ENCODE results near the gene PUSL1. TPM values are rescaled to one million over a fixed set of nuclear protein-coding genes. Genes with fewer than 3 reads are reported as not detected.

PUSL1 gene
- 19.4 and 29.3 TPM in 2 replicates for total RNA-seq

DNA sequence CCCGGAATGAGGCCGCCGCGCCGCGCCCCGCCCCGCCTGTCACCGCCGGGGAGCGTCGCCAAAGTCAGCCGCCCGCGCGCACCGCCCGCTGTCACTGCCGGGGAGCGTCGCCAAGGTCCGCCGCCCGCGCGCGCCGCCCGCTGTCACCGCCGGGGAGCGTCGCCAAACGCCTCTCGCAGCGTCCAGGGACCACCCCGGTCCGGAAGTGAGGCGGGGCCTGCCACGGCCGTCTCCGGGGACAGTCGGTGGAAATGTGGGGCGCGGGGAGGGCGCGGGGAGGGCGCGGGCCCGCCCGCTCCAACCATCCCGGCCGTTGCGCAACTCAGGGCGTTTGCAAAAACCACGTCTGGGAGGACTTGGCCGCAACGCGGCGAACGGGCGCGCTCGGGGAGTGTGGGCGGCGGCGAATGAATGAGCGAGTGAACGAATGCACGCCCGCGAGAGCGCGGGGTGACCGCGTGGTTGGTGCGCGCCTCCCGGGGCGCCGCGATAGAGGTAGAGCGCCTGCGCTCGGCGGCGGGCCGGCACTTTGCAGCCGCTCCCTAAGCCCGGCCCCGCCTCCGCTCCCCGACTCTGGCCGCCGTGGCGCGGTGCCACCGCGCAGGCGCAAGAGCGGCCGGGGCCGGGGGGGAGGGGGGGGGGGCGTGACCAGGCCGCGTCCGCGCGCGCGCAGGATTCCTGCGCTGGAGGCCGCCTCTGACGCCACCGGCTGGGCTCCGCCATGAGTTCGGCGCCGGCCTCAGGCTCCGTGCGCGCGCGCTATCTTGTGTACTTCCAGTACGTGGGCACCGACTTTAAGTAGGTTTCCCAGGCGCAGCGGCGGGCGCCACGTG lies at the start of gene PUSL1, which contains the start of gene ACAP3:
PUSL1 (plus strand) TSS at position 675 of the 833 bp plus-strand sequence; CDS start at position 722, 47 bp downstream.
ACAP3 (minus strand) TSS at position 8 of the 833 bp plus-strand sequence. CDS start 115 bp downstream, outside the sequence.
- H3K4me3 ChIP-seq (ENCODE audit: insufficient read depth, low read length), result peak within 1 kb of the TSS; percentile 86
- H3K79me2 ChIP-seq (ENCODE audit: insufficient read depth, low read length), result peaks cover 58% of the 10 kb centered on the region
- H3K27ac ChIP-seq (ENCODE audit: low read depth, low read length), result peak within 1 kb of the TSS; percentile 77
- DNase-seq (ENCODE audit: insufficient read length, low spot score, missing footprints), result peak; percentile 100
- peak within 1 kb of the TSS; percentile 89 for H3K4me2 ChIP-seq (ENCODE audit: insufficient read depth, low read length)
- H3K9me3 ChIP-seq (ENCODE audit: low read depth, low read length), result no peaks in the 10 kb centered on the region
- TF ChIP-seq, protein P1, sequence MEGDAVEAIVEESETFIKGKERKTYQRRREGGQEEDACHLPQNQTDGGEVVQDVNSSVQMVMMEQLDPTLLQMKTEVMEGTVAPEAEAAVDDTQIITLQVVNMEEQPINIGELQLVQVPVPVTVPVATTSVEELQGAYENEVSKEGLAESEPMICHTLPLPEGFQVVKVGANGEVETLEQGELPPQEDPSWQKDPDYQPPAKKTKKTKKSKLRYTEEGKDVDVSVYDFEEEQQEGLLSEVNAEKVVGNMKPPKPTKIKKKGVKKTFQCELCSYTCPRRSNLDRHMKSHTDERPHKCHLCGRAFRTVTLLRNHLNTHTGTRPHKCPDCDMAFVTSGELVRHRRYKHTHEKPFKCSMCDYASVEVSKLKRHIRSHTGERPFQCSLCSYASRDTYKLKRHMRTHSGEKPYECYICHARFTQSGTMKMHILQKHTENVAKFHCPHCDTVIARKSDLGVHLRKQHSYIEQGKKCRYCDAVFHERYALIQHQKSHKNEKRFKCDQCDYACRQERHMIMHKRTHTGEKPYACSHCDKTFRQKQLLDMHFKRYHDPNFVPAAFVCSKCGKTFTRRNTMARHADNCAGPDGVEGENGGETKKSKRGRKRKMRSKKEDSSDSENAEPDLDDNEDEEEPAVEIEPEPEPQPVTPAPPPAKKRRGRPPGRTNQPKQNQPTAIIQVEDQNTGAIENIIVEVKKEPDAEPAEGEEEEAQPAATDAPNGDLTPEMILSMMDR (IDR thresholded peaks at IDR 0.05; ENCODE audit: extremely low read depth, low read depth, low read length), result no peak
- H3K4me1 ChIP-seq (ENCODE audit: insufficient read depth, low read length), result peaks cover 34% of the 10 kb centered on the region
- no peaks in the 10 kb centered on the region for H3K27me3 ChIP-seq (ENCODE audit: insufficient read depth, low read length)
- peak within 1 kb of the TSS; percentile 51 for H2AFZ ChIP-seq (ENCODE audit: low read length)
- peaks cover 25% of the 10 kb centered on the region for H3K36me3 ChIP-seq (ENCODE audit: insufficient read depth, low read length)
- H4K20me1 ChIP-seq (ENCODE audit: insufficient read depth, low read length), result peaks cover 46% of the 10 kb centered on the region

- no peak for DNase-seq (ENCODE audit: insufficient read length, low spot score, missing footprints)
Measured at GRCh38 chr1:1259119-1259488, 49.3 kb upstream of the PUSL1 start.

DNA sequence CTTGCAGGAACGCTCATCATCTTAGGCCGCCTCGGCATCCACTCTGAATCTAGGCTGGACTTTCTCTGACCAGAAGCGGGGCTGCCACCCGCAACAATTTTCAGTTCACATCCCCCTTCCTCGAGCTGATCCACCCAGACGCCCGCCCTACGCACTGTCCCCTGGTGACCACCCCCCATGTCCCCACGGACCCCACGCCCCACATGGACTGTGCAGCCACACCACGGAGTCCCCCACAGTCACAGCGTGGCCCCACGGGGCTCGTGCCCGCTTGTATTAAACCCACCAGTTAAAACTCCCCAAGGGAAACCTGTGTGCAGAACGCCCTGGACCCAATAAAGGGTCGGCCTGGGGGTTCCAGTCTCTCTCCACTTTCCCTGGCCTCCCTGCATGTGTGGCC lies 48.9 kb upstream of the PUSL1 start:
- no peak for DNase-seq (ENCODE audit: insufficient read length, low spot score, missing footprints)
- Histone ChIP-seq H4K20me1 (ENCODE audit: insufficient read depth, low read length) (peaks cover 42% of the 10 kb centered on the region), H3K4me3 (ENCODE audit: insufficient read depth, low read length) (no peak overlapping the region), H3K27me3 (ENCODE audit: insufficient read depth, low read length) (no peaks in the 10 kb centered on the region), H3K36me3 (ENCODE audit: insufficient read depth, low read length) (peaks cover 75% of the 10 kb centered on the region), H3K27ac (ENCODE audit: low read depth, low read length) (no peak overlapping the region), H3K4me1 (ENCODE audit: insufficient read depth, low read length) (peaks cover 8% of the 10 kb centered on the region), H3K9me3 (ENCODE audit: low read depth, low read length) (no peaks in the 10 kb centered on the region), H3K4me2 (ENCODE audit: insufficient read depth, low read length) (no peak overlapping the region), H3K79me2 (ENCODE audit: insufficient read depth, low read length) (peaks cover 67% of the 10 kb centered on the region), H2AFZ (ENCODE audit: low read length) (no peak overlapping the region)
- TF ChIP-seq, protein P1 (IDR thresholded peaks at IDR 0.05; ENCODE audit: extremely low read depth, low read depth, low read length), result no peak

More at GRCh38 chr1:1259119-1259488, 49.3 kb upstream of the PUSL1 start:
- Histone ChIP-seq H3K4me1 (ENCODE audit: insufficient read depth, low read length) (peaks cover 4% of the 10 kb centered on the region), H3K27me3 (ENCODE audit: insufficient read depth, low read length) (no peaks in the 10 kb centered on the region), H3K79me2 (ENCODE audit: insufficient read depth, low read length) (peaks cover 64% of the 10 kb centered on the region), H2AFZ (ENCODE audit: low read length) (no peak overlapping the region), H4K20me1 (ENCODE audit: insufficient read depth, low read length) (peaks cover 40% of the 10 kb centered on the region), H3K27ac (ENCODE audit: low read depth, low read length) (no peak overlapping the region), H3K4me2 (ENCODE audit: insufficient read depth, low read length) (no peak overlapping the region), H3K9me3 (ENCODE audit: low read depth, low read length) (no peaks in the 10 kb centered on the region), H3K36me3 (ENCODE audit: insufficient read depth, low read length) (peaks cover 77% of the 10 kb centered on the region), H3K4me3 (ENCODE audit: insufficient read depth, low read length) (no peak overlapping the region)
- TF ChIP-seq, protein P1 (IDR thresholded peaks at IDR 0.05; ENCODE audit: extremely low read depth, low read depth, low read length), result no peak

GRCh38 chr1:1259951-1260600 lies 48.3 kb upstream of the PUSL1 start:
- H3K4me1 ChIP-seq (ENCODE audit: insufficient read depth, low read length), result peaks cover 10% of the 10 kb centered on the region
- H3K9me3 ChIP-seq (ENCODE audit: low read depth, low read length), result no peaks in the 10 kb centered on the region
- H4K20me1 ChIP-seq (ENCODE audit: insufficient read depth, low read length), result peaks cover 41% of the 10 kb centered on the region
- H2AFZ ChIP-seq (ENCODE audit: low read length), result no peak overlapping the region
- H3K4me2 ChIP-seq (ENCODE audit: insufficient read depth, low read length), result no peak overlapping the region
- no peak overlapping the region for H3K27ac ChIP-seq (ENCODE audit: low read depth, low read length)
- H3K79me2 ChIP-seq (ENCODE audit: insufficient read depth, low read length), result peaks cover 66% of the 10 kb centered on the region
- peaks cover 70% of the 10 kb centered on the region for H3K36me3 ChIP-seq (ENCODE audit: insufficient read depth, low read length)
- H3K27me3 ChIP-seq (ENCODE audit: insufficient read depth, low read length), result no peaks in the 10 kb centered on the region
- DNase-seq (ENCODE audit: insufficient read length, low spot score, missing footprints), result no peak
- TF ChIP-seq, protein P1 (IDR thresholded peaks at IDR 0.05; ENCODE audit: extremely low read depth, low read depth, low read length), result no peak
- H3K4me3 ChIP-seq (ENCODE audit: insufficient read depth, low read length), result no peak overlapping the region
